Fibroblast of lung (primary cell): ENCODE data around the gene MCRIP2. TPM values are rescaled to one million over a fixed set of nuclear protein-coding genes. Genes with fewer than 3 reads are reported as not detected.

Experiments used
- DNase-seq, 2 donors: peaks; one replicate each; pipeline versions ENCODE4 v3.0.0 to v3.0.0-alpha.2; 2010; ENCODE audit warnings: low read depth in 2 of 2
- H2AFZ ChIP-seq: 2 replicates; pipeline ENCODE4 v1.5.1; 2012; ENCODE audit warnings: low read length, control low read depth, inconsistent platforms
- H3K27ac ChIP-seq: 2 replicates; pipeline ENCODE4 v1.5.1; 2011; ENCODE audit warnings: low read length, control low read depth; ENCODE audit not compliant: insufficient read depth
- H3K27me3 ChIP-seq: 2 replicates; pipeline ENCODE4 v1.5.1; 2011; ENCODE audit warnings: mild to moderate bottlenecking, low read length; ENCODE audit not compliant: control insufficient read depth, insufficient read depth
- H3K36me3 ChIP-seq: 2 replicates; pipeline ENCODE4 v1.5.1; 2011; ENCODE audit warnings: low read length; ENCODE audit not compliant: control insufficient read depth, insufficient read depth
- H3K4me1 ChIP-seq: 2 replicates; pipeline ENCODE4 v1.5.1; 2011; ENCODE audit warnings: low read length; ENCODE audit not compliant: control insufficient read depth, insufficient read depth; ENCODE audit errors: extremely low read depth
- H3K4me2 ChIP-seq: 2 replicates; pipeline ENCODE4 v1.5.1; 2011; ENCODE audit warnings: low read length, control low read depth; ENCODE audit not compliant: insufficient read depth; ENCODE audit errors: extremely low read depth
- H3K4me3 ChIP-seq, 4 experiments: fragments of 200-600 bp in 1 of 4; sonication (generic) in 1 of 4; replicated peaks in 1 of 4; 2 replicates each; pipeline ENCODE4 v1.5.1; 2011 to 2016; ENCODE audit warnings: low read length in 4 of 4, low read depth in 3 of 4, mild to moderate bottlenecking in 3 of 4, control low read depth in 2 of 4, inconsistent platforms in 1 of 4, mixed read lengths in 1 of 4; ENCODE audit not compliant: insufficient read depth in 1 of 4; ENCODE audit errors: control extremely low read depth in 1 of 4
- H3K79me2 ChIP-seq: 2 replicates; pipeline ENCODE4 v1.5.1; 2012; ENCODE audit warnings: mild to moderate bottlenecking, low read length, inconsistent platforms; ENCODE audit not compliant: control insufficient read depth, insufficient read depth
- H3K9ac ChIP-seq: 2 replicates; pipeline ENCODE4 v1.5.1; 2011; ENCODE audit warnings: mild to moderate bottlenecking, low read length, control low read depth; ENCODE audit not compliant: insufficient read depth
- H3K9me3 ChIP-seq: 2 replicates; pipeline ENCODE4 v1.5.1; 2012; ENCODE audit warnings: low read depth, low read length; ENCODE audit not compliant: control insufficient read depth, insufficient read depth
- H4K20me1 ChIP-seq: 2 replicates; pipeline ENCODE4 v1.5.1; 2011; ENCODE audit warnings: low read length; ENCODE audit not compliant: control insufficient read depth, insufficient read depth; ENCODE audit errors: extremely low read depth
- CTCF ChIP-seq, 2 donors: IDR thresholded peaks in 1 of 2; conservative IDR thresholded peaks in 1 of 2; 1 replicate in 1 of 2; 2 replicates in 1 of 2; pipeline ENCODE4 v1.5.1; 2011 to 2012; ENCODE audit warnings: low read length in 2 of 2, control low read depth in 1 of 2, inconsistent platforms in 1 of 2, low read depth in 1 of 2, mild to moderate bottlenecking in 1 of 2
- EZH2 ChIP-seq: IDR thresholded peaks from 2 replicates; pipeline ENCODE4 v1.5.1; 2012; ENCODE audit warnings: low read length, control low read depth, mild to moderate bottlenecking; ENCODE audit errors: missing control alignments
- polyA plus RNA-seq, 2 donors: library from polyadenylated mRNA; depleted of rRNA in 1 of 2; stranded (reverse) in 1 of 2; unstranded in 1 of 2; fragments of >200 nt; gene quantifications; 2 replicates each; pipeline ENCODE4 v1.2.1, GENCODE V29; 2011 to 2012; ENCODE audit warnings: missing spikeins in 1 of 2
- total RNA-seq: library from RNA; depleted of rRNA; stranded (reverse); fragments of >200 nt; gene quantifications from 2 replicates; pipeline ENCODE4 v1.2.1, GENCODE V29; 2014

The MCRIP2 gene
- total and polyA plus RNA-seq, 2 donors (not counting 1 experiment from before 2014, with no cell fraction given) = 2.8 to 18.0 TPM

- Histone ChIP-seq H3K27me3 (no peaks in the 10 kb centered on the region), H4K20me1 (no peaks in the 10 kb centered on the region), H3K27ac (no peak overlapping the region), H3K79me2 (no peaks in the 10 kb centered on the region), H3K9me3 (no peaks in the 10 kb centered on the region), H3K36me3 (peaks cover 6% of the 10 kb centered on the region), H3K4me1 (peaks cover 8% of the 10 kb centered on the region), H3K4me2 (no peak overlapping the region), H2AFZ (no peak overlapping the region), H3K9ac (no peak overlapping the region), H3K4me3 (no peak overlapping the region)
- TF ChIP-seq EZH2 (no peak), CTCF (conservative IDR thresholded peaks at IDR 0.05 in 1 of 2, IDR thresholded peaks at IDR 0.05 in 1 of 2; ENCODE audit: low read depth in 1 of 2, low read length in 2 of 2) (no peak)
- DNase-seq = no peak
Measured at GRCh38 chr16:624526-625070, 17.0 kb upstream of the MCRIP2 start.

GRCh38 chr16:625117-625976, 16.3 kb upstream of the MCRIP2 start:
- no peak overlapping the region for H3K4me3 ChIP-seq
- peaks cover 8% of the 10 kb centered on the region for H3K4me1 ChIP-seq
- no peak overlapping the region for H3K9ac ChIP-seq
- no peak overlapping the region for H3K4me2 ChIP-seq
- no peaks in the 10 kb centered on the region for H3K9me3 ChIP-seq
- H3K36me3 ChIP-seq = peaks cover 6% of the 10 kb centered on the region
- DNase-seq = no peak
- H3K27me3 ChIP-seq = no peaks in the 10 kb centered on the region
- H2AFZ ChIP-seq = no peak overlapping the region
- H3K27ac ChIP-seq = no peak overlapping the region
- TF ChIP-seq EZH2 (no peak), CTCF (conservative IDR thresholded peaks at IDR 0.05 in 1 of 2, IDR thresholded peaks at IDR 0.05 in 1 of 2; ENCODE audit: low read depth in 1 of 2, low read length in 2 of 2) (no peak)
- H4K20me1 ChIP-seq = no peaks in the 10 kb centered on the region
- H3K79me2 ChIP-seq = no peaks in the 10 kb centered on the region

GRCh38 chr16:625977-626765, 15.5 kb upstream of the MCRIP2 start:
- peaks cover 8% of the 10 kb centered on the region for H3K4me1 ChIP-seq
- H4K20me1 ChIP-seq = no peaks in the 10 kb centered on the region
- no peak overlapping the region for H2AFZ ChIP-seq
- H3K4me2 ChIP-seq = no peak overlapping the region
- no peaks in the 10 kb centered on the region for H3K79me2 ChIP-seq
- DNase-seq = no peak
- no peak overlapping the region for H3K9ac ChIP-seq
- H3K27ac ChIP-seq = peak overlapping the region; percentile 66
- peaks cover 6% of the 10 kb centered on the region for H3K36me3 ChIP-seq
- TF ChIP-seq EZH2 (no peak), CTCF (conservative IDR thresholded peaks at IDR 0.05 in 1 of 2, IDR thresholded peaks at IDR 0.05 in 1 of 2; ENCODE audit: low read depth in 1 of 2, low read length in 2 of 2) (no peak)
- H3K27me3 ChIP-seq = no peaks in the 10 kb centered on the region
- no peak overlapping the region for H3K4me3 ChIP-seq
- no peaks in the 10 kb centered on the region for H3K9me3 ChIP-seq
